Neural progenitor cell (in vitro differentiated cells): ENCODE data around the gene HIRA.

Experiments used
- CTCF ChIP-seq: fragments of 200-600 bp; sonication (generic); IDR thresholded peaks from 2 replicates; pipeline ENCODE4 v1.5.1; 2017; ENCODE audit warnings: antibody characterized with exemption, mild to moderate bottlenecking
- EZH2 ChIP-seq: fragments of 200-600 bp; sonication (generic); IDR thresholded peaks from 2 replicates; pipeline ENCODE4 v1.6.1; 2017; ENCODE audit warnings: antibody characterized with exemption, mild to moderate bottlenecking, moderate library complexity

GRCh38 chr22:19367763-19368367 lies 63.7 kb downstream of the HIRA start:
- TF ChIP-seq CTCF, result no peak
- TF ChIP-seq EZH2, result no peak
